Ascending aorta (tissue), 2 donors: ENCODE data around the gene SRSF7. TPM values are rescaled to one million over a fixed set of nuclear protein-coding genes. Genes with fewer than 3 reads are reported as not detected.
"Not testable (repeated sequence)": the region's sequence is repeated elsewhere in the genome, so short reads cannot be mapped to it uniquely, and the experiment has no call there.

Experiments
- DNase-seq, 2 donors: peaks; one replicate each; pipeline ENCODE4 v3.0.0-alpha.2; 2019; ENCODE audit warnings: low spot score in 2 of 2
- H3K27ac ChIP-seq, 2 donors: fragments of 200-600 bp; sonication (generic); one replicate each; pipeline ENCODE4 v1.5.1; 2016 to 2017; ENCODE audit warnings: mild to moderate bottlenecking in 1 of 2
- H3K27me3 ChIP-seq: fragments of 200-600 bp; sonication (generic); one replicate; pipeline ENCODE4 v1.5.1; 2017
- H3K36me3 ChIP-seq, 2 donors: fragments of 200-600 bp; sonication (generic); one replicate each; pipeline ENCODE4 v1.5.1; 2016
- H3K4me1 ChIP-seq, 2 donors: fragments of 200-600 bp; sonication (generic); one replicate each; pipeline ENCODE4 v1.5.1; 2016 to 2017; ENCODE audit warnings: mild to moderate bottlenecking in 1 of 2
- H3K4me3 ChIP-seq, 2 donors: fragments of 200-600 bp; sonication (generic); one replicate each; pipeline ENCODE4 v1.5.1; 2016 to 2017; ENCODE audit warnings: mild to moderate bottlenecking in 1 of 2
- H3K9me3 ChIP-seq, 2 donors: fragments of 200-600 bp; sonication (generic); one replicate each; pipeline ENCODE4 v1.5.1; 2016
- intact Hi-C: fragments of 100-400 bp; cut with DNase I; formaldehyde crosslinking; loops from one replicate; pipeline ENCODE4 v1.15.1; 2023
- total RNA-seq: library from RNA; depleted of rRNA; stranded (reverse); fragments of >200 nt; gene quantifications from one replicate; pipeline ENCODE4 v1.1.0, GENCODE V29; 2016
- TF ChIP-seq, protein P1 (sequence below), 3 experiments: fragments of 200-600 bp in 2 of 3; fragments of 450-650 bp in 1 of 3; sonication (generic) in 2 of 3; IDR thresholded peaks; one replicate each; pipeline ENCODE4 v1.5.1; 2016 to 2019; ENCODE audit warnings: antibody characterized with exemption in 3 of 3, mild to moderate bottlenecking in 1 of 3, moderate library complexity in 1 of 3

SRSF7 gene
- total RNA-seq, 1 donor from 2014 or later, result 54.1 TPM

DNA sequence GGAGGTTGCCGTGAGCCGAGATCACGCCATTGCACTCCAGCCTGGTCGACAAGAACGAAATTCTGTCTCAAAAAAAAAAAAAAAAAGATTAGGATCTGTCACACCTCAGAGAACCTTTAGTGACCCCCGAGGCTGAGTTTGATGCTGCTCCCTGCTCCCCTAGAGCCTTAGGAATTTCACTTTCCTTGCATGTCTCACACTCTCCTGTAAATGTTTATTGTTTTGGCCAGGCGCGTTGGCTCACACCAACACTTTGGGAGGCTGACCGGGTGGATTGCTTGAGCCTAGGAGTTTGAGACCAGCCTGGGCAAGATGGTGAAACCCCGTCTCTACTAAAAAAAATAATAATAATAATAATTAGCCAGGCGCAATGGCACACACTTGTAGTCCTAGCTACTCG, 31.5 kb downstream of the SRSF7 start:
- Histone ChIP-seq H3K27ac (peak overlapping the region; percentile 40 to 42), H3K4me3 (no peak overlapping the region), H3K36me3 (no peaks in the 10 kb centered on the region), H3K4me1 (peaks cover 0 to 12% of the 10 kb centered on the region in 2 donors), H3K27me3 (no peaks in the 10 kb centered on the region), H3K9me3 (no peaks in the 10 kb centered on the region)
- intact Hi-C loops, result no loop called here
- TF ChIP-seq, protein P1, sequence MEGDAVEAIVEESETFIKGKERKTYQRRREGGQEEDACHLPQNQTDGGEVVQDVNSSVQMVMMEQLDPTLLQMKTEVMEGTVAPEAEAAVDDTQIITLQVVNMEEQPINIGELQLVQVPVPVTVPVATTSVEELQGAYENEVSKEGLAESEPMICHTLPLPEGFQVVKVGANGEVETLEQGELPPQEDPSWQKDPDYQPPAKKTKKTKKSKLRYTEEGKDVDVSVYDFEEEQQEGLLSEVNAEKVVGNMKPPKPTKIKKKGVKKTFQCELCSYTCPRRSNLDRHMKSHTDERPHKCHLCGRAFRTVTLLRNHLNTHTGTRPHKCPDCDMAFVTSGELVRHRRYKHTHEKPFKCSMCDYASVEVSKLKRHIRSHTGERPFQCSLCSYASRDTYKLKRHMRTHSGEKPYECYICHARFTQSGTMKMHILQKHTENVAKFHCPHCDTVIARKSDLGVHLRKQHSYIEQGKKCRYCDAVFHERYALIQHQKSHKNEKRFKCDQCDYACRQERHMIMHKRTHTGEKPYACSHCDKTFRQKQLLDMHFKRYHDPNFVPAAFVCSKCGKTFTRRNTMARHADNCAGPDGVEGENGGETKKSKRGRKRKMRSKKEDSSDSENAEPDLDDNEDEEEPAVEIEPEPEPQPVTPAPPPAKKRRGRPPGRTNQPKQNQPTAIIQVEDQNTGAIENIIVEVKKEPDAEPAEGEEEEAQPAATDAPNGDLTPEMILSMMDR (IDR thresholded peaks at IDR 0.05), result no peak
- DNase-seq, result no peak

DNA sequence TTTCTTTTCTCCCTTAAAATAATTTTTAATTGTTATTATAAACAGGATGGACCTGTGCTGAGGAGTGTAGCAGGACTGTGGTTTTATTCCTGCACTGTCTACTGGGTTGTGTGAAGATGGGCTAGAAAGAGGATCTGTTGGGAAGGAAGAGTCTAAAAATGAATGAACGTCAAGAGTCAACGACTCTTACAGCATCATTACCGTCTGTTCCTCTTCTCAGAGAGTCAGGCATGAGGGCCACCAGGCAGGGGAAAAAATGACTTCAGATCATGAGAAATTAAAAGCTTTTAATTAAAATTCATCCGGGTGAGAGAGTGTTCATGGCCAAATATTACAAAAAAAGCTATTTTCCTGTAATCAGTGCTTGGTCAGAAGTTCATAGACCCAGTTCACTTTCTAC, 32.6 kb downstream of the SRSF7 start:
- Histone ChIP-seq H3K4me1 (peaks cover 0 to 12% of the 10 kb centered on the region in 2 donors), H3K27ac (no peak overlapping the region), H3K36me3 (no peaks in the 10 kb centered on the region), H3K27me3 (no peaks in the 10 kb centered on the region), H3K9me3 (no peaks in the 10 kb centered on the region), H3K4me3 (no peak overlapping the region)
- intact Hi-C loops, result no loop called here
- DNase-seq, result no peak
- TF ChIP-seq, protein P1 (IDR thresholded peaks at IDR 0.05), result no peak

DNA sequence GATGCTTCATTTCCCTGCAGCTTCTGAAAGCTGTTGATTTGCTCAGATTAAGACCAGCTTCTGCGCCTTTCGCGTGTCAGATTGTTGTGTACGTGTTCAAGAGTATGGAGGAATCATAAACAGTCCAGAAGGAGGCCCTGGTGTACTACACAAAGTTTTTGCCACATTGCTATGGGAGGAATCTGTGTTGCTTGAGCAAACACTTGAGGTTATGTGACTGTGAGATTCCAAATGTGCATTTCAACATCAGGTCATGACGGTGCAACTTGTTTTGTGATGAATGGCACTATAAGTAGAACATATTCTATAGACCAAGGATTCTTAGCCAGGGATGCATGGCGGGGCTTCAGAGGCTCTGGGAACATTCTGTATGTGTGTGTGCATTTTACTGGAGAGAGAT, 35.0 kb downstream of the SRSF7 start:
- DNase-seq, result no peak
- H3K9me3 ChIP-seq, result no peaks in the 10 kb centered on the region
- H3K36me3 ChIP-seq, result peaks cover 0 to 2% of the 10 kb centered on the region in 2 donors
- H3K27ac ChIP-seq, result no peak overlapping the region
- H3K4me3 ChIP-seq, result no peak overlapping the region
- TF ChIP-seq, protein P1 (IDR thresholded peaks at IDR 0.05), result no peak
- no peaks in the 10 kb centered on the region for H3K27me3 ChIP-seq
- intact Hi-C loops, result no loop called here
- peaks cover 0 to 7% of the 10 kb centered on the region in 2 donors for H3K4me1 ChIP-seq

DNA sequence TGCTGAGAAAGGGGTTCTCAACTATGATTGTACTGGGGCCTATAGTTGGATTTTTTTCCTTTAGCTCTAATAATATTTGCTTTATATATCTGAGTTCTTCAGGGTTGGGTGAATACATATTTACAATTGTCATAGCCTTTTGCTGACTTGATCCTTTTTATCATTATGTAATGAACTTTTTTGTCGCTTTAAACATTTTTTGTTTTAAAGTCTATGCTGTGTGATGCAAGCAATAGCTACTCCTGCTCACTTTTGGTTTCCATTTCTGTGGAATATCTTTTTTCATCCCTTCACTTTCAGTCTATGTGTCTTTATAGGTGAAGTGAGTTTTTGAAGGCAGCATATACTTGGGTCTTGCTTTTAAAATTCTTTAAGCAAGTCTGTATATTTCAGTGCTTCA, 36.2 kb downstream of the SRSF7 start:
- not testable (repeated sequence) for H3K27me3 ChIP-seq, H3K4me1 ChIP-seq, H3K9me3 ChIP-seq, H3K4me3 ChIP-seq, H3K36me3 ChIP-seq, DNase-seq, H3K27ac ChIP-seq
- intact Hi-C loops, result loop anchor here (5.0 kb wide), 1 partner anchor 738 kb away; no protein-coding TSS in a partner anchor

DNA sequence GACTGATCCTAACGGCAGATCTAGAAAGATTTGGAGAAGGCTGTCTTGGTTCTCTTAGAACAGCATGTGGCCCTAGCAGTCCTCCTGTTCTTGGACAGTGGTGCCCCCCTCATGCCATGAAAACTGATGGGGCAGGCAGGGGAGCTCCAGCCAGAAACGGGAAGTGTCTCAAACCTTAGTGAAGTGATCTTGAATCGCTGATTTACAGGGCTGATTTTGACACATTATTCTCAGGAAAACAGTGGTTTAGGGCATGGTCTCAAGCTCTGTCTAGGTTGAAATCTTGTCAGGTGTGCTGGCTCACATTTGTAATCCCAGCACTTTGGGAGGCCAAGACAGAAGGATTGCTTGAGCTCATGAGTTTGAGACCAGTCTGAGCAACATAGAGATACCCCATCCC, 37.8 kb downstream of the SRSF7 start:
- Histone ChIP-seq H3K9me3 (no peaks in the 10 kb centered on the region), H3K36me3 (peaks cover 0 to 3% of the 10 kb centered on the region in 2 donors), H3K27ac (no peak overlapping the region), H3K27me3 (no peaks in the 10 kb centered on the region), H3K4me3 (no peak overlapping the region), H3K4me1 (no peaks in the 10 kb centered on the region)
- DNase-seq, result no peak
- TF ChIP-seq, protein P1 (IDR thresholded peaks at IDR 0.05), result no peak
- intact Hi-C loops, result loop anchor here (5.0 kb wide), 1 partner anchor 736 kb away; no protein-coding TSS in a partner anchor

DNA sequence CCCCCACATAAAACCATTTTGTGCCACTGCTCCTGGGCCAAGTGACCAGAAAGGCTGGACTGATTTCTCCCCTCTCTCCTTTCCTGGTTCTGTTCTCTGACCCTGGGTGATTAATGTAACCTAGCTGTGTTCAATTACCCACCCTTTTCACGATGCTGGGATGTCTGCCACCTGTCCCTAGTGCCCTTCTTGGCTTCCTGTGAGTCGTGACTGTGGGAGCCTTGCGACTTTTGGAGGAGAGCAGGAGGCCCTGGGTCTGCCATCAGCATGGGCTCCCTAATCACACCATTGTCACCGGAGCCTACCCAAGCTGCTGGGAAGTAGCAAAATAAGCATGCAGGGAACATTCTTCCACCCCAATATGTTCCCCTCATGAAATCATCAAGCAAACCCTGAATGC, 38.3 kb downstream of the SRSF7 start:
- intact Hi-C loops, result loop anchor here (5.0 kb wide), 1 partner anchor 736 kb away; no protein-coding TSS in a partner anchor

More for the DNA sequence above, 38.3 kb downstream of the SRSF7 start:
- Histone ChIP-seq H3K4me1 (no peaks in the 10 kb centered on the region), H3K36me3 (peaks cover 0 to 3% of the 10 kb centered on the region in 2 donors), H3K4me3 (no peak overlapping the region), H3K27ac (no peak overlapping the region), H3K27me3 (no peaks in the 10 kb centered on the region), H3K9me3 (no peaks in the 10 kb centered on the region)
- no peak for DNase-seq
- TF ChIP-seq, protein P1 (IDR thresholded peaks at IDR 0.05), result no peak
